GM12872 (cell line): Measurements from ENCODE around the gene CD180.
A peak's percentile ranks its signal among the peaks of the same experiment; 100 is the strongest.

Experiments used
- TF ChIP-seq, protein P1 (sequence below): IDR thresholded peaks from 3 replicates; pipeline ENCODE4 v1.5.1; 2011; ENCODE audit warnings: low read depth, mild to moderate bottlenecking, low read length, moderate library complexity; ENCODE audit not compliant: insufficient read depth

The CD180 gene

DNA sequence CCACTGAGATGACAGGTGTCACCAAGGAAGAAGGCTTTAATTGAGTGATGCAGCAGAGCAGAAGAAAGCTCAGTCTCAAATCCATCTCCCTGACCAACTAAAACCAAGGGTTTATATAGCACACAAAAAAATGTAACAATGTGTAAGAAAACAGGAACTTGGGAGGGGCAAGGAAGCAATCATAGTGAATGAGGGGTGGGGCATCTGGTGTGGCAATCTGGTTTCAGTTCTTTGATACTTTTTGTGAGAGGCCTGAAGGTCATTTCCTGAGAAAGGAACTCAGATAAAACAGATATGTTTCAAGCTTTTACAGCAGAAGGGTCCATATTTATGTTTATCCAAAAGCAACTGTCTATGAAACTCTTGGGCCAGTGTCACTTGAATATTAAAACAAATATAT, 19.7 kb downstream of the CD180 start:
- TF ChIP-seq, protein P1, sequence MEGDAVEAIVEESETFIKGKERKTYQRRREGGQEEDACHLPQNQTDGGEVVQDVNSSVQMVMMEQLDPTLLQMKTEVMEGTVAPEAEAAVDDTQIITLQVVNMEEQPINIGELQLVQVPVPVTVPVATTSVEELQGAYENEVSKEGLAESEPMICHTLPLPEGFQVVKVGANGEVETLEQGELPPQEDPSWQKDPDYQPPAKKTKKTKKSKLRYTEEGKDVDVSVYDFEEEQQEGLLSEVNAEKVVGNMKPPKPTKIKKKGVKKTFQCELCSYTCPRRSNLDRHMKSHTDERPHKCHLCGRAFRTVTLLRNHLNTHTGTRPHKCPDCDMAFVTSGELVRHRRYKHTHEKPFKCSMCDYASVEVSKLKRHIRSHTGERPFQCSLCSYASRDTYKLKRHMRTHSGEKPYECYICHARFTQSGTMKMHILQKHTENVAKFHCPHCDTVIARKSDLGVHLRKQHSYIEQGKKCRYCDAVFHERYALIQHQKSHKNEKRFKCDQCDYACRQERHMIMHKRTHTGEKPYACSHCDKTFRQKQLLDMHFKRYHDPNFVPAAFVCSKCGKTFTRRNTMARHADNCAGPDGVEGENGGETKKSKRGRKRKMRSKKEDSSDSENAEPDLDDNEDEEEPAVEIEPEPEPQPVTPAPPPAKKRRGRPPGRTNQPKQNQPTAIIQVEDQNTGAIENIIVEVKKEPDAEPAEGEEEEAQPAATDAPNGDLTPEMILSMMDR = no peak

DNA sequence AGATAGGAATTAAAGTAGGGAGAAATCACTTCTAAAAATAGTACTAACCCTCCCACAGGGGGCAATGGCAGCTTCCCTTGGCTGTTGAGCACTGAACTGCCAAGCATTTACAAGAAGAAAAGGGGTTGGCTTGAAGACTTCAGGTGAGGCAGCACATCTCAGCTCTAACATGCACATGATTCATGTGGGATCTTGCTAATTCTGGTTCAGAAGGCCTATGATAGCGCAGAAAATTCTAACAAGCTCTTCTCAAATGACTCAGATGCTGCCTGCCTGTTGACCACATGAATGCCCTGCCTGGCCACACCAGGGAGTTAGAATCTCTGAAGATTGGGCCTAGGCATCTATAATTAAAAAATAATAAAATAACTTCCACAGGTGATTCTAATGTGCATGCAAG, 22.6 kb downstream of the CD180 start:
- TF ChIP-seq, protein P1 = no peak

DNA sequence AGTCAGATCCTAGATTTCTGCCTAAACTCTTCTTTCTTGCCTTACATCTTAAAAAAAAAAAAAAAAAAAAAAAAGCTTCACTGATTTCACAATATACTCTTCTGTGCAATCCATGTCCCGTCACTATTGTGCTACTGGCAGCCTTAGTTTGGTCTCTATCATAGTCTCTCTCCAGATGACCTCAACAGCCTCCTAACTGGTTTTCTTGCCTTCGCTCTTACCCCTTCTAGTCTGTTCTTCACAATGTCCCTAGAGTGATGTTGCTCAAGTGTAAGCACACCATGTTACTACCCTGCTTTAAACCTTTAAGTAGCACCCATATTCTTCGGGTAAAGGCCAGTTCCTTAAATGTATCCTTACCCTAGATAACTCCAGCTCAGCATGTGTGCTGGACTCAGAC, 25.8 kb downstream of the CD180 start:
- TF ChIP-seq, protein P1 = no peak

DNA sequence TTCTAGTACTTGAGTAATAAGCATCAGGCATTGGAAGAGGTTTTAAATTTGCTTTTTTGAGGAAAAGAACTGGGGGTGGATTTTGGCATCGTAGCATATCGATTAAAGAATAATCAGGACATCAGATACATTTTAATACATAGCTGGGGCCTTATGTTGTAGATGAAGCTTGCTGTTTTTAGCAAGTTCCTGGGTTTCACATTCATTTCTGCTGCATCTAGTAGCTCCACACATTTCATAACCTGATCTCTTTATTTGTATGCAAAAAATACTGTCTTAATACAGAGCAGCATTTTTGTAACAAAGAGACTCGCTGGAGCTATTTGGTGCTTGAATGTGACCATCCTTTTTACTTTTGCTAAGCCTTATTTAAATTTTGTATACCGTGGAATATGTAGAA, 28.5 kb downstream of the CD180 start:
- TF ChIP-seq, protein P1 = no peak

DNA sequence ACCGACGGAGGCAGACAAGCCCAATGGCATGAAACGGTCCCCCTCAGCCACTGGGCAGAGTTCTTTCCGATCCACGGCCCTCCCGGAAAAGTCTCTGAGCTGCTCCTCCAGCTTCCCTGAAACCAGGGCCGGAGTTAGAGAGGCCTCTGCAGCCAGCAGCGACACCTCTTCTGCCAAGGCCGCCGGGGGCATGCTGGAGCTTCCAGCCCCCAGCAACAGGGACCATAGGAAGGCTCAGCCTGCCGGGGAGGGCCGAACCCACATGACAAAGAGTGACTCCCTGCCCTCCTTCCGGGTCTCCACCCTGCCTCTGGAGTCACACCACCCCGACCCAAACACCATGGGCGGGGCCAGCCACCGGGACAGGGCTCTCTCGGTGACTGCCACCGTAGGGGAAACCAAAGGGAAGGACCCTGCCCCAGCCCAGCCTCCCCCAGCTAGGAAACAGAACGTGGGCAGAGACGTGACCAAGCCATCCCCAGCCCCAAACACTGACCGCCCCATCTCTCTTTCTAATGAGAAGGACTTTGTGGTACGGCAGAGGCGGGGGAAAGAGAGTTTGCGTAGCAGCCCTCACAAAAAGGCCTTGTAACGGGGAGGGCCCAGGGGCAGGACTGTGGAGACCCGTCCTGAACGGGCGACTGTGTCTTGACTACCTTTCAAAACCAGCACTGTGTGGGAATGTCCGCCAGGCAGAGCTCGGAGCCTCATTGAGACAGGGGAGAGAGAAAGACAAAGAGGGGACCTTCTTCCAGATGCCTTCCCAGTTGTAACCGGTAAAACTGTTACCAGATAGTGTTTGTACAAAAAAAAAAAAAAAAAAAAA, 29.9 kb downstream of the CD180 start:
- TF ChIP-seq, protein P1 = no peak

DNA sequence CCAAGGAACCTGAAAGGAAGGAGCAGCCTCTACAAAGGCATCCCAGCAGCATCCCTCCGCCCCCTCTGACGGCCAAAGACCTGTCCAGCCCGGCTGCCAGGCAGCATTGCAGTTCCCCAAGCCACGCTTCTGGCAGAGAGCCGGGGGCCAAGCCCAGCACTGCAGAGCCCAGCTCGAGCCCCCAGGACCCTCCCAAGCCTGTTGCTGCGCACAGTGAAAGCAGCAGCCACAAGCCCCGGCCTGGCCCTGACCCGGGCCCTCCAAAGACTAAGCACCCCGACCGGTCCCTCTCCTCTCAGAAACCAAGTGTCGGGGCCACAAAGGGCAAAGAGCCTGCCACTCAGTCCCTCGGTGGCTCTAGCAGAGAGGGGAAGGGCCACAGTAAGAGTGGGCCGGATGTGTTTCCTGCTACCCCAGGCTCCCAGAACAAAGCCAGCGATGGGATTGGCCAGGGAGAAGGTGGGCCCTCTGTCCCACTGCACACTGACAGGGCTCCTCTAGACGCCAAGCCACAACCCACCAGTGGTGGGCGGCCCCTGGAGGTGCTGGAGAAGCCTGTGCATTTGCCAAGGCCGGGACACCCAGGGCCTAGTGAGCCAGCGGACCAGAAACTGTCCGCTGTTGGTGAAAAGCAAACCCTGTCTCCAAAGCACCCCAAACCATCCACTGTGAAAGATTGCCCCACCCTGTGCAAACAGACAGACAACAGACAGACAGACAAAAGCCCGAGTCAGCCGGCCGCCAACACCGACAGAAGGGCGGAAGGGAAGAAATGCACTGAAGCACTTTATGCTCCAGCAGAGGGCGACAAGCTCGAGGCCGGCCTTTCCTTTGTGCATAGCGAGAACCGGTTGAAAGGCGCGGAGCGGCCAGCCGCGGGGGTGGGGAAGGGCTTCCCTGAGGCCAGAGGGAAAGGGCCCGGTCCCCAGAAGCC, 30.8 kb downstream of the CD180 start:
- TF ChIP-seq, protein P1 = peak; percentile 85

DNA sequence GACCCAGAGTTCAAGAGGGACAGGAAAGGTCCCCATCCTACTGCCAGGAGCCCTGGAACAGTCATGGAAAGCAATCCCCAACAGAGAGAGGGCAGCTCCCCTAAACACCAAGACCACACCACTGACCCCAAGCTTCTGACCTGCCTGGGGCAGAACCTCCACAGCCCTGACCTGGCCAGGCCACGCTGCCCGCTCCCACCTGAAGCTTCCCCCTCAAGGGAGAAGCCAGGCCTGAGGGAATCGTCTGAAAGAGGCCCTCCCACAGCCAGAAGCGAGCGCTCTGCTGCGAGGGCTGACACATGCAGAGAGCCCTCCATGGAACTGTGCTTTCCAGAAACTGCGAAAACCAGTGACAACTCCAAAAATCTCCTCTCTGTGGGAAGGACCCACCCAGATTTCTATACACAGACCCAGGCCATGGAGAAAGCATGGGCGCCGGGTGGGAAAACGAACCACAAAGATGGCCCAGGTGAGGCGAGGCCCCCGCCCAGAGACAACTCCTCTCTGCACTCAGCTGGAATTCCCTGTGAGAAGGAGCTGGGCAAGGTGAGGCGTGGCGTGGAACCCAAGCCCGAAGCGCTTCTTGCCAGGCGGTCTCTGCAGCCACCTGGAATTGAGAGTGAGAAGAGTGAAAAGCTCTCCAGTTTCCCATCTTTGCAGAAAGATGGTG, 31.6 kb downstream of the CD180 start:
- TF ChIP-seq, protein P1 = no peak
